ENCODE results near the gene BRIX1. TPM values are rescaled to one million over a fixed set of nuclear protein-coding genes. Genes with fewer than 3 reads are reported as not detected.
"Not testable (repeated sequence)": the region's sequence is repeated elsewhere in the genome, so short reads cannot be mapped to it uniquely, and the experiment has no call there.

BRIX1 gene
- total and polyA plus RNA-seq, 9 donors = 29.8 to 39.8 (median 33.1) TPM

DNA sequence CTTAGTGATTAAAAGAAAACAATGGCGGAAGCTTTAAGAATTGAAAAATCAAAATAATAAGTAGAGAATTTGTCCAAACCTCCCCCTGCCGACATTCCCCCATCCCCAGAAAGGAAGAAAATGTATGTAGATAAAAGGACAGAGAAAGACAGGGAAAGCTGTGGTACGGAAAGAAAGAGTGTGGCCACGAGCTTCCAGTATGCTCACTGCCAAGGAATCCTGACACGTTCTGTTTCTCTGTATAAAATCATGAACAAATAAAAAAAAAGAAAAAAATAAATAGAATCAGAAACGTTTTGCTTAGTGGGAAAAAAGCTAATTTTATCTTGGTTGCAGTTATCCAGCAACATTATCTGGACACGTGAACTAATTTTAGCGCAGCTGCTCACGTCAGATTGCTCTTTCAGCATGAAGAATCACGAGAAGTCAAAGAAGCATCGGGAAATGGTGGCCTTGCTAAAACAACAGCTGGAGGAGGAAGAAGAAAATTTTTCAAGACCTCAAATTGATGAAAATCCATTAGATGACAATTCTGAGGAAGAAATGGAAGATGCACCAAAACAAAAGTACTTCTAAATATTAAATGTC, 29.0 kb downstream of the BRIX1 start:
- 77% methylated on average over 4 of the region's 11 CpGs for WGBS (ENCODE audit: insufficient coverage)
- H3K4me3 ChIP-seq (ENCODE audit: low read length) = no peak overlapping the region
- H3K36me3 ChIP-seq (ENCODE audit: control insufficient read depth, insufficient read depth, low read length) = peaks cover 36% of the 10 kb centered on the region
- DNase-seq = no peak
- H3K4me1 ChIP-seq (ENCODE audit: control insufficient read depth, insufficient read depth, low read length) = no peaks in the 10 kb centered on the region
- H3K9me3 ChIP-seq (replicated peaks; ENCODE audit: control insufficient read depth, low read depth, low read length) = no peaks in the 10 kb centered on the region
- no peaks in the 10 kb centered on the region for H3K27me3 ChIP-seq (ENCODE audit: control insufficient read depth, insufficient read depth, low read length)
- no peak overlapping the region for H3K27ac ChIP-seq (ENCODE audit: low read length)

DNA sequence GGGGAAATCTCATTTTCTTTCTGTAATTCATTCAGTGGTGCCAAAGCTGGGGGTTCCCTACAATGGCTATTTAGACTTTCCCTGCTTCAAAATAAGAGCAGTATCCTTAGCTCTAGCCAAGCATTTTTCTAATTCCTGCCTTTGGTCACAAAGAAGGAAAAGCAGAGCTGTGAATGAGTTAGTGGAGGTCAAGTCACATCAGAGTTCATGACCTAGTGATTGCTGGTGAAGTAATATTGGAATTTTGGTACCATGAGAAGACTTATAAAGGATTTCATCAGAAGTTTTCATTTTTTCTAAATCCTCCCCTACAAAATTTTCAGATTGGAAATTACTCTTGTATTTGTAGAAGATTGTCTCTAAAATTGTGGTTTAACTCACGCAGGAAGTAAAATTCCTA, 41.8 kb downstream of the BRIX1 start:
- DNase-seq = no peak
- WGBS (ENCODE audit: insufficient coverage) = no CpG with 5 or more reads among the region's 1 CpG
- Histone ChIP-seq H3K27ac (ENCODE audit: low read length) (no peak overlapping the region), H3K36me3 (ENCODE audit: control insufficient read depth, insufficient read depth, low read length) (peaks cover 4% of the 10 kb centered on the region), H3K4me3 (ENCODE audit: low read length) (no peak overlapping the region), H3K4me1 (ENCODE audit: control insufficient read depth, insufficient read depth, low read length) (no peaks in the 10 kb centered on the region), H3K9me3 (replicated peaks; ENCODE audit: control insufficient read depth, low read depth, low read length) (no peaks in the 10 kb centered on the region), H3K27me3 (ENCODE audit: control insufficient read depth, insufficient read depth, low read length) (no peaks in the 10 kb centered on the region)

DNA sequence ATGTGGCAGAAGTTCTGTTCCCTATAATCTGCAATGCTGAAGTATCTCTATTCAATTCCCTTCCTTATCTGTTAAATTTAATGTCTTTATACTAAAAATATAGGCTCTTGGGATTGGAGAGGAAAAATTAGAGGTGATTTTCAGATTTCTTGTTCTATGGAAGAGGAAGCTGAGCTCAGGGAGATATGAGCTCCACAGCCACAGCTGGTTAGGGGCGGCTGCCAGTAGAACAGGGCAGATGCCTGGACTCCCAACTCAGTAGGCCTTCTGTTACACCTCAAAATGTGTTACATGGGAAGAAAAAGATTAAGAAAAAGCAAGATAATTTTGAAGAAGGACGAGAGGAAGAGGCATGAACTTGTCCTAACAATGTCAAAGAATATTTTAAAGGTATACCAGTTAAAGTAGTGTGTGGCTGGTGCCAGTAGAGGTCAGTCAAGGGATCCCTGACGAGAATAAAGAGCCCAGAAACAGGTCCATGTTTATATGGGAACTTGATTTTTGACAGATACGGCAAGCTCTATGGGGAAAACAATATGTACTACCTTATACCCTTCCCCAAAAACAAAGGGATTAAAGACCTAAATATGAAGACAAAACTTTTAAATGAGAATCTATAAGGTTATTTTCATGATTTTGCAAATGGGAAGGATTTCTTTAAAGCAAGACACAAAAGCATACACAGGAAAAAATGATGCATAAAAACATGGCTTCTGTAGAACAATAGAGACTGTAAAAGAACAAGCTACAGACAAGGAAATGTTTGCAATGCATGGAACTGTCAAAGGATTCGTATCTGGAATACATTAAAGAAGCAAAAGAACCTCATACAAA, 42.6 kb downstream of the BRIX1 start:
- H3K27me3 ChIP-seq (ENCODE audit: control insufficient read depth, insufficient read depth, low read length) = no peaks in the 10 kb centered on the region
- no peaks in the 10 kb centered on the region for H3K4me1 ChIP-seq (ENCODE audit: control insufficient read depth, insufficient read depth, low read length)
- DNase-seq = peak; percentile 40

DNA sequence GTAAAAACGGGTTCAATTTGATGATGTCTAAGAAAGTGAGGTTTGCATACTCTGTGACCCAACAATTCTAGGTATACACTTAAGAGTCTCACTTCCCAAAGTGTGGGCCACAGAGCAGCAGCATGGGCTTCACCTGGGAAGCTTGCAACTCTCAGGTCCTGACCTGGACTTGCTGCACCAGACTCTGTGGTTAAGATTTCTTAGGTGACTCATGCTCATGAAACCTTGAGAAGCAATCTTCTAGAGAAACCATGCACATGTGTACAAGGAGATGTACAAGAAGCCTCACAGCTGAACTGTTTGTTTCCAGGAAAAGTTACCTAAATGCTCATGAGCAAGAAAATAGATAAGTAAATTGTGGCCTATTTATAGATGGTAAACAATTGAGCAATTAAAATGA, 43.8 kb downstream of the BRIX1 start:
- no peak for DNase-seq
- Histone ChIP-seq H3K36me3 (ENCODE audit: control insufficient read depth, insufficient read depth, low read length) (no peaks in the 10 kb centered on the region), H3K4me3 (ENCODE audit: low read length) (no peak overlapping the region), H3K27ac (ENCODE audit: low read length) (no peak overlapping the region), H3K9me3 (replicated peaks; ENCODE audit: control insufficient read depth, low read depth, low read length) (no peaks in the 10 kb centered on the region), H3K27me3 (ENCODE audit: control insufficient read depth, insufficient read depth, low read length) (no peaks in the 10 kb centered on the region), H3K4me1 (ENCODE audit: control insufficient read depth, insufficient read depth, low read length) (no peaks in the 10 kb centered on the region)
- no CpG with 5 or more reads among the region's 1 CpG for WGBS (ENCODE audit: insufficient coverage)

More for the DNA sequence above, 42.6 kb downstream of the BRIX1 start:
- Histone ChIP-seq H3K36me3 (ENCODE audit: control insufficient read depth, insufficient read depth, low read length) (peaks cover 3% of the 10 kb centered on the region), H3K4me3 (ENCODE audit: low read length) (no peak overlapping the region), H3K9me3 (replicated peaks; ENCODE audit: control insufficient read depth, low read depth, low read length) (no peaks in the 10 kb centered on the region), H3K27ac (ENCODE audit: low read length) (no peak overlapping the region)
- WGBS (ENCODE audit: insufficient coverage) = 100% methylated on average over 1 of the region's 5 CpGs

DNA sequence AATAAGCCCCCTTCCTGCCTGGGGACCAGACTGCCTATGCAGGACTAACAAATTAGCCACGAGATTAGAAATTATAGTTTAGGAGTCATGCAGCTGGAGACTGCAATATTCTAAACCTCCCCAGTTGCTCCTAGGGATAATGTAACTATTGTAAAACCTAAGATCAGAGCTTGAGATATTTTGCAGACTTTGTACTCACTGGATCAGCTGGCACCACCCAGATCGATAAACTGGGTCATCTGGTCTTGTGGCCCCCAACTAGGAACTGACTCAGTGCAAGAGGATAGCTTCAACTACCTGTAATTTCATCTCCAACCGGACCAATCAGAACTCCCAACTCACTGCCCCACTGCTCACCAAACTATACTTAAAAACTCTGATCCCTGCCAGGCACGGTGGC, 52.0 kb downstream of the BRIX1 start:
- no peaks in the 10 kb centered on the region for H3K36me3 ChIP-seq (ENCODE audit: control insufficient read depth, insufficient read depth, low read length)
- 100% methylated on average over 2 of the region's 4 CpGs for WGBS (ENCODE audit: insufficient coverage)
- H3K27me3 ChIP-seq (ENCODE audit: control insufficient read depth, insufficient read depth, low read length) = no peaks in the 10 kb centered on the region
- H3K4me3 ChIP-seq (ENCODE audit: low read length) = no peak overlapping the region
- no peak overlapping the region for H3K27ac ChIP-seq (ENCODE audit: low read length)
- H3K4me1 ChIP-seq (ENCODE audit: control insufficient read depth, insufficient read depth, low read length) = no peaks in the 10 kb centered on the region
- no peak for DNase-seq
- no peaks in the 10 kb centered on the region for H3K9me3 ChIP-seq (replicated peaks; ENCODE audit: control insufficient read depth, low read depth, low read length)

DNA sequence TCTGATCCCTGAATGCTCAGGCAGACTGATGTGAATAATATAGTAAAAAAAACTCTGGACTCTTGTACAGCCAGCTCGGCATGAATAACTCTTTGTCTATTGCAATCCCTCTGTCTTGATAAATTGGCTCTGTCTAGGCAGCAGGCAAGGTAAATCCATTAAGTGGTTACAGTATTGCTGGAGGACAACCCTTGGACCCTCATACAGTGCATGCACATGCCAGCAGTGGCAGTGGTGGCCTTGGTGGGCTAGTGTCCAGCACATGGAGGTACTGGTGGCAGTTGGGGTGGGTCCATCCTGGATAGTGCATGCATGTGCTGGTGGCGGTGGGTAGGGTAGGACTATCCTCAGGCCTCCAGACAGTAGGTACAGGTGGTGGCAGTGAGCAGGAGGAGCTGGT, 52.7 kb downstream of the BRIX1 start:
- DNase-seq = no peak
- WGBS (ENCODE audit: insufficient coverage) = no CpG with 5 or more reads among the region's 2 CpGs

DNA sequence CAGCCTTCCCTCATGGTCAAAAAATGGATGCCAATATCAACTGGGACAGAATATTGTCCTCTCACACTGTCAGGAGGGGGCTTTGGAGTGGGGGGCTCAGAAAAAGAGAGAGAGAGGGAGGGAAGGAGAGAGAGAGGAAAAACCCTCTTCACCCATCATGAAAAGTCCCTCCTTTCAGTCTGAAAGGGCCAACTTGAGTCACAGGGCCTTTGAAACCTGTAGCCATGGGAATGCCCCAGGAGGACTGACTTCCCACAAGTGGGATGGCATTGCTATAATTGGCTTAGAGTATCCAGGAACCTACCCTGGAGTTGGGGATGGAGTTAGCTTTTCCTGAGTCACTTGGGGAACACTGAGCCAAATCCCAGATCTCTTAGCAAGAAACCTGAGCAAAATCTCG, 55.0 kb downstream of the BRIX1 start:
- no peak for DNase-seq
- Histone ChIP-seq H3K36me3 (ENCODE audit: control insufficient read depth, insufficient read depth, low read length) (no peaks in the 10 kb centered on the region), H3K27ac (ENCODE audit: low read length) (no peak overlapping the region), H3K9me3 (replicated peaks; ENCODE audit: control insufficient read depth, low read depth, low read length) (no peaks in the 10 kb centered on the region), H3K4me3 (ENCODE audit: low read length) (no peak overlapping the region), H3K27me3 (ENCODE audit: control insufficient read depth, insufficient read depth, low read length) (no peaks in the 10 kb centered on the region), H3K4me1 (ENCODE audit: control insufficient read depth, insufficient read depth, low read length) (no peaks in the 10 kb centered on the region)
- 71% methylated on average over 1 of the region's 1 CpG for WGBS (ENCODE audit: insufficient coverage)

More for the DNA sequence above, 52.7 kb downstream of the BRIX1 start:
- no peaks in the 10 kb centered on the region for H3K27me3 ChIP-seq (ENCODE audit: control insufficient read depth, insufficient read depth, low read length)
- no peak overlapping the region for H3K4me3 ChIP-seq (ENCODE audit: low read length)
- H3K27ac ChIP-seq (ENCODE audit: low read length) = no peak overlapping the region
- H3K4me1 ChIP-seq (ENCODE audit: control insufficient read depth, insufficient read depth, low read length) = no peaks in the 10 kb centered on the region
- no peaks in the 10 kb centered on the region for H3K36me3 ChIP-seq (ENCODE audit: control insufficient read depth, insufficient read depth, low read length)
- H3K9me3 ChIP-seq (replicated peaks; ENCODE audit: control insufficient read depth, low read depth, low read length) = no peaks in the 10 kb centered on the region

DNA sequence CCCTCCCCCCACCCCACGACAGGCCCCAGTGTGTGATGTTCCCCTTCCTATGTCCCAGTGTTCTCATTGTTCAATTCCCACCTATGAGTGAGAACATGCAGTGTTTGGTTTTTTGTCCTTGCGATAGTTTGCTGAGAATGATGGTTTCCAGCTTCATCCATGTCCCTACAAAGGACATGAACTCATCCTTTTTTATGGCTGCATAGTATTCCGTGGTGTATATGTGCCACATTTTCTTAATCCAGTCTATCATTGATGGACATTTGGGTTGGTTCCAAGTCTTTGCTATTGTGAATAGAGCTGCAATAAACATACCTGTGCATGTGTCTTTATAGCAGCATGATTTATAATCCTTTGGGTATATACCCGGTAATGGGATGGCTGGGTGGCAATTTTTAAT, 56.1 kb downstream of the BRIX1 start:
- no CpG with 5 or more reads among the region's 4 CpGs for WGBS (ENCODE audit: insufficient coverage)
- not testable (repeated sequence) for DNase-seq; H3K4me1 ChIP-seq (ENCODE audit: control insufficient read depth, insufficient read depth, low read length); H3K9me3 ChIP-seq (replicated peaks; ENCODE audit: control insufficient read depth, low read depth, low read length); H3K27ac ChIP-seq (ENCODE audit: low read length); H3K4me3 ChIP-seq (ENCODE audit: low read length); H3K36me3 ChIP-seq (ENCODE audit: control insufficient read depth, insufficient read depth, low read length); H3K27me3 ChIP-seq (ENCODE audit: control insufficient read depth, insufficient read depth, low read length)

Other genes starting within 250 kb of the BRIX1 start
- 0.13 TPM for gene TTC23L, start 76.5 kb upstream of the BRIX1 start, total RNA-seq
- gene TTC23L, start 76.5 kb upstream of the BRIX1 start, polyA plus RNA-seq (ENCODE audit: insufficient read depth in 1 of 8, insufficient read length in 8 of 8, low replicate concordance in 1 of 8) = under 1 TPM; 0.12 to 0.68 (median 0.23) TPM
- 17.4 TPM for gene RAD1, start 207 bp upstream of the BRIX1 start, total RNA-seq
- gene RAD1, start 207 bp upstream of the BRIX1 start, polyA plus RNA-seq (ENCODE audit: insufficient read depth in 1 of 8, insufficient read length in 8 of 8, low replicate concordance in 1 of 8) = 10 to 100 TPM; 17.8 to 25.1 (median 21.4) TPM
- 24.8 TPM for gene DNAJC21, start 13.8 kb downstream of the BRIX1 start, total RNA-seq
- gene DNAJC21, start 13.8 kb downstream of the BRIX1 start, polyA plus RNA-seq (ENCODE audit: insufficient read depth in 1 of 8, insufficient read length in 8 of 8, low replicate concordance in 1 of 8) = 10 to 100 TPM; 40.5 to 56.6 (median 50.1) TPM
- 0.04 TPM for gene AGXT2, start 132.2 kb downstream of the BRIX1 start, total RNA-seq
- gene AGXT2, start 132.2 kb downstream of the BRIX1 start, polyA plus RNA-seq (ENCODE audit: insufficient read depth in 1 of 8, insufficient read length in 8 of 8, low replicate concordance in 1 of 8) = 1 to 10 TPM in 1 of 8 donors, under 1 TPM in 2, not detected in 5; 0.13 to 3.0 (median 0.33) TPM

Measured in muscle of leg (tissue), 11 donors.